GM19023 (cell line): ENCODE measurements around the gene SPATA2L.
A peak's percentile ranks its signal among the peaks of the same experiment; 100 is the strongest.

Source experiments
- ATAC-seq: cut with Tn5 transposase; IDR thresholded peaks from one replicate; pipeline ENCODE4 v1.9.1; 2021; ENCODE audit warnings: mild to moderate bottlenecking, moderate library complexity; ENCODE audit not compliant: unreplicated experiment

SPATA2L gene

GRCh38 chr16:89658221-89658879, 43.2 kb downstream of the SPATA2L start:
- ATAC-seq: no peak

GRCh38 chr16:89657442-89658220, 43.9 kb downstream of the SPATA2L start, which contains the start of the genes CHMP1A and SPATA33:
TSS of gene CHMP1A (minus strand) at chr16:89657708. CDS start at chr16:89657588, 120 bp downstream.
TSS of gene SPATA33 (plus strand) at chr16:89657836. CDS start at chr16:89657912, 76 bp downstream.
- ATAC-seq: peak; percentile 88

- no peak for ATAC-seq
These were observed 44.9 kb downstream of the SPATA2L start for GRCh38 chr16:89656435-89657121.

- ATAC-seq: no peak
These were observed 46.4 kb downstream of the SPATA2L start for GRCh38 chr16:89655062-89655643.

GRCh38 chr16:89653656-89654295, 47.7 kb downstream of the SPATA2L start:
- no peak for ATAC-seq

GRCh38 chr16:89651584-89651983, 49.9 kb downstream of the SPATA2L start:
- ATAC-seq: no peak

GRCh38 chr16:89646906-89647305, 54.6 kb downstream of the SPATA2L start:
- no peak for ATAC-seq
